Spleen (tissue), 7 donors: ENCODE results near the gene LRP1-AS.

Experiments
- CTCF ChIP-seq, 11 experiments: fragments of 200-600 bp in 7 of 11; fragments of 450-650 bp in 4 of 11; sonication (generic) in 4 of 11; IDR thresholded peaks in 8 of 11; conservative IDR thresholded peaks in 3 of 11; 1 replicate in 7 of 11; 2 replicates in 4 of 11; pipeline versions ENCODE4 v1.4.0 to v1.8.0; 2016 to 2021; ENCODE audit warnings: antibody characterized with exemption in 11 of 11, inconsistent platforms in 4 of 11, mild to moderate bottlenecking in 1 of 11
- POLR2AphosphoS5 ChIP-seq, 3 donors: sonication (generic); formaldehyde crosslinking; IDR thresholded peaks; one replicate each; pipeline ENCODE4 v1.5.1; 2017; ENCODE audit warnings: antibody characterized with exemption in 3 of 3
- donor health status: DM: no; HTN: no; CAD: no; lungs with moderate emphysema.
- donor health status: DM: no; HTN: no; CAD: no.
- donor health status: DM: no; HTN: no; CAD: no.

- TF ChIP-seq POLR2AphosphoS5 (IDR thresholded peaks at IDR 0.05), result peak in 1 of 3 donors; percentile 57
- TF ChIP-seq CTCF (IDR thresholded peaks at IDR 0.05 in 8 of 11, conservative IDR thresholded peaks at IDR 0.05 in 3 of 11), result no peak
Observed at GRCh38 chr12:57153415-57153997, 6.1 kb upstream of the LRP1-AS start.
